HG03439 (cell line): ENCODE data around the gene BRINP2.

Experiments
- ATAC-seq: cut with Tn5 transposase; IDR thresholded peaks from one replicate; pipeline ENCODE4 v1.9.1; 2021; ENCODE audit warnings: mild to moderate bottlenecking, moderate library complexity; ENCODE audit not compliant: unreplicated experiment

The BRINP2 gene

DNA sequence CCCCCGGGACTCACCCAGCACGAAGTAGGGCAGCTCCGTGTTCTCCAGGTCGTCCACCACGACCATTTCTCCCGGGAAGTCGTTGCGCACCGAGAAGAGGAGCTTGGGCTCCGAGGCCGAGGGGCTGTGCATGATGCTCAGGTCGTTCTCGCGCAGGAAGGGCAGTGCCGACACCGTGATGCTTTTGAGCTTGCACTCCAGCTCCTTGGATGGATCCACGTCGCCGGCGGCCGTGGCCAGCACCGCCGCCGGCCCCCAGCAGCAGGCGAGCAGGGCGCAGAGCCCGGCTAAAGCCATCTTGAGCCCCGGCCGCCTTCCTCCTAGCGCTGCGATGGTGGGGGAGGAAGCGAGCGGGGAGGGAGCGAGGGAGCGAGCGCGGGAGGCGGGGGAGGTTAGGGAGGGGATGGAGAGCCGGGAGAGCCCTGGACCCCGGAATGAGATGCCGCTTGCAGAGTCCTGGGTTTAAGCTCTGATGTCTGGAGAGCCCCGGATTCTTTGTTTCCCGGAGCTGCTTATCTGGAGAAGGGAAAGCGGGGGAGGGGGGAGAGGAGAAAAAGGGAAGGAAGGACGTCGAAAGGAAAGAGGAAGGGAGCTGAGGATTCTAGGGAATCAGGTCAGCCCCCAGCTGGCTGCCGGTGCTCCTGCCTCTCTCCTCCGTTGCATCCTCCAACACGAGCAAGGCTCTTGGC is 6.2 kb upstream of the BRINP2 start, which contains the start of gene ASTN1:
ASTN1 (minus strand) TSS at position 333 of the 689 bp plus-strand sequence; CDS start at position 297, 36 bp downstream.
- no peak for ATAC-seq

DNA sequence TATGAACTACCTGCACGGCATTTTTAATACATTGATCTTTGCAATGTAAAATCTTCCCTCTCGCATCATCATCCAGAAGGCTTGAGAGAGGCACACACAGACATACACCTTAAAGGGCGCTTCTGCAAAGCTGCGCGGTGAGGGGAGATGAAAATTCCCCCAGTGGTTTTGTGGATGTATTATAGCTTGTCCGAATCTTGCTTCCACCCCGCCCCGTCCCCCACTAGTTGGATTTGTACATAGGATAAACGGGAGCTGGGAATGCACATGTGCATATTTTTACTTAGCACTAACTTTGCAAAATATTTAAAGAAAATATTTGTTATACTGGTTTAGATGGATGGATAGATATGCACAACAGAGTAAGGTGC is 5.7 kb upstream of the BRINP2 start:
- no peak for ATAC-seq

DNA sequence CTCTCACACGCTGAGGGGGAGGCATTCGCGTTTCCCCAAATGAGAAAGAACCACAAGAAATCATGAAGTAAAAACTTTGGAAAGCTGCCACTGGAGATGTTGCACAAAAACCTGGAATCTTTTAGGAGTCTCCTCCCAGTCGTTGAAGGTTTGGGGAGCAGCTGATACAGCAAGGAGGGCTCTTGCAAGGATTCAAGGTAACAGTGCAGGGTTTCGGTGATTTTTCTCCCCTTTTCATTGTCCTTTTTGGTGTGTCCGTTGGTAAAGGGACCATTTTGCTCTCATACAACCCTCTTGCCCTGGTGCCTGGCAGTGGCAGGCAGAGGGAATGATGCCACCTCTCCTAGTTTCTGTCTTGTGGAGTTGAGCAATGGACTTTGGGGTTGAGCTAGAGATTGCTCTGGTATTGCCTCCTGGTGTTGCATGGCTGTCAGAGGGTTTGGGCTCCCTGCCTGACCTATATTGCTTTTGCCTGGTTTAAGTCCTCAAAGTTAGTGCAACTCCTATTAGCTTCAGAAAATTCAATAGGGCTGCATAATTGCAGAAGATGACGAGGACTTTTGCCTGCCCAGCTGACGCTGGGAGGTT is 872 bp downstream of the BRINP2 start:
- ATAC-seq = no peak

DNA sequence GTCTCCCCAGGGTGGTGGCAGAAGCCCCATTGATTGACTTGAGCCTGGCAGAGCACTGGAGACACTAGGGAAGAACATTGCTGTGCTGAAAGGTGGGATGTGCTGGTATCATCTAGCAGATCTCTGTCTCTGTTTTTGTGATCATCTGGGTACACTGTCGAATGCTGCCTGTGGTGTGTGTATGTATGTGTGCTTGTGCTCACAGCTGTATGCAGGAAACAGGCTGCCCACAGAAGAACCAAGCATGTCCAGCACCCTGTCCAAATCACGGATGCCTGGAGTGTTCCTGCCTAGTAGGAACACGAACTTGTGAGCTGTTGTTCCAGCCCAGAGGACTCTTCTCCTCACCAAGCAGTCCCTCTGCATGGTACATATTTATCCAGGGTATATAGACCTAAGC is 1.5 kb downstream of the BRINP2 start:
- ATAC-seq = no peak

DNA sequence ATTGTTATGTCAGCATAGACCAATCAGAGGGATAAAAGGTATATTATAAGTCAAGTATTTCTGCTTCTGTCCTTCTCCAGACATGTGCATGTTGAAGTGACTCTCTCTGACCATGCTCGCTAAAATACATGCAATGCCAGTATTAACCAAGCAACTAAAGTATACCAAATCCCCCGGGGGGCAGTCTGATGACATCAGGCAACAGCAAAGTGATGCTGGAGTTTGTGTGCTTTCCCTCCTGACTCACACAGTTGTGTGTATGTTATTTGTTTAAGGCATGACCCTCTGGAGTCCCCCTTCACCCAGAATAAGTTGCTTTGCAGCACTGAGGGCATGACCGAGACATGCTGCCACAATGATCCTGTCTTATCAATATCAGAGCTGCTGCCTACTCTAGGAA is 2.1 kb downstream of the BRINP2 start:
- no peak for ATAC-seq

DNA sequence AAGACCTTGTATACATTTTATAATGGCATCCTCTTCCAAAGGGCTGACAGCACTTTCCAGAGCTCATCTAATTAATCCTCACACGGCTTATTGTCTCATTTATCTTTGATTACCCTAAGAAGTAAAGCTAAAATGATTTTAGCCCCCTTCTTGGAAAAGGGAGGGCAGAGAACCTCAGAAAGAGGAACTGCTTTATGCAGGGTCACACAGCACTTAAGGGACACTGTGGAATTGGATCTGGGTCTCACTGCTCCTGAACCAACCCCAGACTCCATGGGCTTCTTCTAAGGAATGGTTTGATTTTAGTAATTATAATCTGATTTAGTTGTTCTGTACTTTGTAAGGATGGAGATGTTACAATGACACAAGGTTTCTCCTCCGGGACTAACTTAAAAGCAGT is 3.2 kb downstream of the BRINP2 start:
- no peak for ATAC-seq

DNA sequence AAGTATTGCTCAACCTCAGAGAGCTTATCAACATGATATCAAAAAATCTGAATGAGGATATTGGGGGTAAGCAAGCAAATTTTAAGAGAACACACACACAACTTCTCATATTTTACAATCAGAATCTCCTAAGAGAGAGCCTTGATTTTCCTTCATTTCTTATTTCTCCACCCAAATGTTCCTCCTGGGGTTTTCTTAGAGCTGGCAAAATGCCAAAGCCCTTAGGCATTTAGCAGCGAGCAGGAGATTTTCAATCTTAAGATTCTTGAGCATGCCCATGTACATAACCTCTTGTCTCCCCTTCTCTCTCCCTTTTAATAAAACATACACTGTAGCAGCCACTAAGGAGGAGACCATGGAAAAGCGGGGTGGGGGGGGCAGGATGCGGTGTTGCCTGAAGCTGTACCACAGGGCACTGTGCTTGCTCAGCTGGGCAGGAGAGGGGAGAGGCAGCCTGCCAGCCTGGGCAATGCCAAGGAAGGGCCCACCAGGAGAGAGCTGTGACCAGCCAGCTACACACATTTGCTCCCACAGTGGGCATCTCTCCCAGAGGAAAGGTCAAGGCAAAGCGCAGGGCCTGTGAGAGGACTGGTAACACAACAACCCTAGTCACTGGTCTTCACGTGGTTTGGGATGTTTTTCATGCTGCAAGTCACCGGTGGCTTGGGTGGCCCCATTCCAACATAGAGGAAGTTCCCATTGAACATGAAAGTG is 4.3 kb downstream of the BRINP2 start:
- ATAC-seq = no peak

DNA sequence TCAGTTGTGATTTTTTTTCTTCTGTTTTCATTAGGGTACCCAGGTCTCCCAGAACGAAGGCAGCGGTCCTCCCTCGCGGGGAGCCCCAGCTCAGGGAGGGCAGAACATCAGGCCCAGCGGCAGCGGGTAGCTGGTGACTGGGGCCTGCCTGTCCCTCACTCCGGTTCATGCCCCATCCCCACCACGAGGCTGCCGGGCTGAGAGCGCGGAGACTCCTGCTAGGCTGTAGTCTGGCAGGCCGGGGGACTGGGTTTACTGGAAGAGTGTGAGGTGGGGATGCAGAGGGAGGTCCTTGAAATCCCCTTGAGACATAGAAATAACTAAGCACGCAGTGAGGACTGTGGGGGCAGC is 10.5 kb downstream of the BRINP2 start:
- ATAC-seq = no peak

DNA sequence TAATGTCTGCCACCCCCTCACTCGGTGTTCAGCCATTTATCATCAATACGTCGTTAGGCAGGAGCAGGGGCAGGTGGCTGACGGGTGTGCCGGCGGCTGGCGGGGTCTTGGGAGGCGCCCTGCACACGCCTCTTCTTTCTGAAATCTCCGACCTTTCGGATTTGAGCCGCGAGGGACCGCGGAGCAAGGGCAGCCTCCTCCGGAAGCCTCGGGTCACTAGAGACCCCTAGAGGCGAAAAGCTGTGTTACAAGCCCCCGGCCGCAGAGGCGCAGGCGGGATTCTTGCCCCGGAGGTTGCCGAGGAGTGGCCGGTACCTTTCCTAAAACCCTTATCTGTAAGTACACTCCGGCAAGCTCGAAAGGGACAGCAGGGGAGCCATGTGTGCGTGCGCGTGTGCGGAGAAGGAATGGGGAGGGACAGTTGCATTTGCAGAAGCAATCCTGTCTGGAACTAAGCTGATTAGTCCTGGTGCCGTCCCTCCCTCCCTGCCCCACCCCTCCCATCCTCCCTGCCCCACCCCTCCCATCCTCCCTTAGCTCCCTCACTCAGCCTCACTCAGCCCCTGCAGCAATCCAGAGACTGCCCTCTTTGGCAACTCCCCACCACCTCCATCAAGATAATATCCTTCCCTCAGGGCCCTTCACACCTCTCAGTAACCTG is 11.0 kb downstream of the BRINP2 start:
- ATAC-seq = peak; percentile 88

DNA sequence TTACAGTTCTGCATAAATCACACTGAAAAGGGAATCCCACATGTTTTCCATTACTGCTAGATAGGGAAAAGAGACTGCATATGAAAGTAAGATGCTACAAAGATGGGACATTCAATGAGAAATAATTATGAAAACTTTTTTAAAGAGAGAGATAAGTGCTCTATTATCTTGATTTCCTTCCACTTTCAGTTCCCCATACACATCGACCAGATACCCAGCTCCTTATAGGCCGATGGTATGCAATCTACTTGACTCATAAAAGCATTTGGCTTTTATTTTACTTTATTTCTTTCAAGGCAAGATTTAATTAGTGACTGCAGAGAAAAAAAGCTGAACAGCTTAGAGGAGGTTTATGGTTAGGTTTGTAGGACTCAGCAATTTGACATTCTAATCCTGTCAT is 13.1 kb downstream of the BRINP2 start:
- no peak for ATAC-seq

DNA sequence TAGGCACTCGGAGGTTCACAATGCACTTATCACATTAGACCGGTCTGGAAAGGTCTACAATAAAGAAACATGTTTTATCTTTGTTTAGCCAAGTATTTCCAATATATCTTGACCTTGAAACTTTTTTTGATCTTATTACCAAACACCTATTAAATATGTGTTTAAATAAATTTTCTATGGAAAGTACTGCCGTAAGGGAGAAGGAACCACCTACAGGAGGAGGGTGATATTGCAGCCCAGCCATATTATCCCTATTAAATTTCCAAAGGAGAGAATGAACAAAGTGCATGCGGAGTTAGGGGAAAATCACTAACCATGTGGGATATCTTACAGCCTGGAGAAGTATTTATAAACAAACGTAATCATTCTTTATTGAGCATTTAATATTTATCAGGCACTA is 14.5 kb downstream of the BRINP2 start:
- no peak for ATAC-seq

DNA sequence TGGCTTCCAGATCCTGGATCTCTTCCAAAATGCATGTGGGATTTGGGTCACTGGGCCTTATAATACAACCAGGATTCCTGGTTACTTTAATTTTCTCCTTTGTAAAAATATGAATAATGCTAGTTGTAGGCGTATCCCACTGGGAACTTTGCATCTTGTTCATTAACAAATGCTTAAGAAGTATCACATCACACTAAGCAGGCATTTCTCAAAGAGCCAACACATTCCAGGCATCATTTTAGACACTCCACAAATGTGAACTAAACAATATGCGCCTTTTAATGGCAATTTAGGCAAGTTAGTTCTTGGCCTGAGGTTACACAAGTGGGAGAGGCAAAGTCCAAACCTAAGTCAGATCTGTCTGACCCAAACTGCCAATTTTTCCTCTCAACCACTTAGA is 15.9 kb downstream of the BRINP2 start:
- ATAC-seq = no peak

DNA sequence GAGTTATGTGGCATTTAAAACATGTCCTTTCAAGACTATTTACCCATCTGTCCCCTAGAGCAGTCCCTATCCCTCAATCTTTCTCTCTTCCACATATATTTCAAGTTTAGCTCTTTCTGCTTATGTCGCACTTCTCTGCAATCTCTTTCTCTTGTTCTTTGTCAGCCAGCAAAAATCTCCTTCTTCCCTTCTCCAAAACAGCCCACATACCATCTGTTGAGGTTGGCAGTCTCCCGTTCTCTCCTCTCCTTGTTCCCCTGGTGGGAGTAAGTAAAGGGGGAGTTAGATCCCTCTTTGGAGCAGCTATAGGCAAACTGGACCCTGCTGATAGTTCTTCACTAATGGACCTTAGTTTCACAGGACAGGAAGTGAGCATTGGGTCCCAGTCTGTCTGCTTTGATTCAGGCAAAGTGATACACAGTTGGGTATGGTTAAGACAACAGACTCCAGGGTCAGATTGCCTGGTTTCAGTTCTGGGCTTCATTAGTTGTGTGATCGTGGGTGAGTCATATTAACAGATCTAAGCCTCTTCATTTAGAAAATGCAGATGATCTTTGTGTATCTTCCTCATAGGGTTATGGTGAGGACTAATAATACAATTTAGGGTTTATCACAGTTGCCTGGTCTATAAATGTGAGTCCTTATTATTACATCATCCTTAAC is 19.7 kb downstream of the BRINP2 start:
- ATAC-seq = no peak

DNA sequence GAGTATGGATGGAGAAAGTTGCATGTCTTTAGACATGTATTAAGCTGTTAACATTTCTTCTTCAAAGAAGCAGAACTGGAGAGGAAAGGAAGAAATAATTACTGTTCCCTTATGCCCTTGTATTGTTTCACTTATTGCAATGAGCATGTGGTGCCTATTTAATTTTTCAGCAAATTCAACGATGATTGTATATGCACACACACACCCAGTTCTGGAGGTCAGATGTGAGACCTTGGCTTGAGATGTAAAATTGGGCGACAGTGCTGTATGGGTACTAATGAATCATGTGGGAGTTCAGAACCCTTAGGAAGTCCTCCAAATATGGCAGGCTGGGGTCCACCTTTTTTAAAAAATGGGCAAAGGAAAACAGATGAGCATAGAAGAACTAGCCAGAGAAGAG is 27.5 kb downstream of the BRINP2 start:
- no peak for ATAC-seq

DNA sequence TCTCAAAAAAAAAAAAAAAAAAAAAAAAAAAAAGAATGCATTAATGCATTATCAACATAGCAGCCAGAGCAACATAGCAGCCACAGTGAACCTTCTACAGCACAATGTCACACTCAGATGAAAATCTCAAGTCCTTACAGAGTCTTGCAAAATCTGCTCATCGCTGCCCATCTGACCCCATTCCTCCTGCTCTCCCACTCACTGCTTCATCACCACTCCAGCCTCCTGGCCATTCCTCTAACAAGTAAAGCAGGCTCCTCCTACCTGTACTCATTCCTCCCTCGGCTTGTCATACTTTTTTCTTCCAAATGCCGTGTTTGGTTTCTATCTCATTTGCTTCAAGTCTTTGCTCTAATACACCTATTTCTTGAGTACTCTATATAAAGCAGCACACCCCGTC is 29.5 kb downstream of the BRINP2 start:
- ATAC-seq = no peak

DNA sequence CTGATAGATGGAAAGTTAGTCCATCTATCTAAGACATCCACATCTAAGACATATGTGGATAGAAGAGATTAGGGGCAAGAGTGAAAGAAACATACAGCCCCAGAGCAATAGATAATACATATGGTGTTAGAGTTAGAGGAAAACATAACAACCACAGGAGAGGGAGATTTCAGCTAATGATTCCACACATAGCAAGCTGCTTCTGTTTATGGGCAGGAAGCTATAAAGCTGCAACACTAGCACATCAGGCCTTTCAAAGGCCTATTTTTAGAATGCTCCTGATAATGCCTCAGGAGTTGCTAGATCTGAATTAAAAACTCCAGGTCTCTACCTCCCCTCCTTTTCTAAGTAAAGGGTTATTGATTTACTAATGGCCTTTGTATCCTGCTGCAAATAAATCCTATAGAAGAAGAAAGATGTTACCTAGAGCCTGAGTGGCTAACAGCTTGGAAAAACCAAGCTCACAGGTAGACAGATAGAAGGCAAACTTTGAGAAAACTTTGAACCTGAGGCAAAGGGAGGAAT is 36.1 kb downstream of the BRINP2 start:
- no peak for ATAC-seq

DNA sequence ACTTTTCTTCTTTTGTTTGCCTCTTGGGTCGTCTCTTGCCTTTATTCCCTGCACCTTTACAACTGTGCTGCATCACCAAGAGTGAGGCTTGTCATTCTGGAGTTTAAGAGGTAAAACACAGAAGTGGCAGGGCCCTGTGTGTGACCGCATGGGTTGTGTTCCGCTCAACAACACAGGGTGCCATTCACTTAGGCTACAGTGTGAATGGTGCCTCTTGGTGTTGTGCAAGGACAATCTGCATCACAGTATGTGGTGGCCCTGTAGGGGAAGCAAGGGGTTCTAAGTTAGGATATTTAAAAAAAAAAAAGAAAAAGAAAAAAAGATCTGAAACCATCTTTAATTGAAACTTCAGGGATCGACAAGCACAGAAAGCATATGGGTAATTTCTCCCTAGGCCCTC is 38.2 kb downstream of the BRINP2 start:
- no peak for ATAC-seq

DNA sequence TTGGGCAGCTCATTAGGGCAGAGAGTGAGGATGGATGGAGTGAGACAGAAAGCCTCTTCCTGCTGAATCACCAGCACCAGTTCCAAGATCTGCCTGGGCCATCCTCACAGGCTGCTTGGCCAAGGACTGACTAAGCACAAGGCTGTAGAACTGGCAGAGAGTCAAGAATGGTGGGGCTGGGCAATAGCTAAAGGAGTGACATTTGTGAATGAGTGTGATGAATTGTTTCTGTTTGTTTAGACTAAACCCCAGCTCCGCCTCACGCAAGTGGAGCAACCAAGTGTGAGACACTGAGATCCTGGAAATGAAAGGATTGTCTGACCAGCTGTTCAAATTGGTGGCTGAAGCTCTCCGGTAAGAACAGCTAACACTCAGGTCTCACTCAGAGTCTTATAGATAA is 38.6 kb downstream of the BRINP2 start:
- ATAC-seq = no peak

DNA sequence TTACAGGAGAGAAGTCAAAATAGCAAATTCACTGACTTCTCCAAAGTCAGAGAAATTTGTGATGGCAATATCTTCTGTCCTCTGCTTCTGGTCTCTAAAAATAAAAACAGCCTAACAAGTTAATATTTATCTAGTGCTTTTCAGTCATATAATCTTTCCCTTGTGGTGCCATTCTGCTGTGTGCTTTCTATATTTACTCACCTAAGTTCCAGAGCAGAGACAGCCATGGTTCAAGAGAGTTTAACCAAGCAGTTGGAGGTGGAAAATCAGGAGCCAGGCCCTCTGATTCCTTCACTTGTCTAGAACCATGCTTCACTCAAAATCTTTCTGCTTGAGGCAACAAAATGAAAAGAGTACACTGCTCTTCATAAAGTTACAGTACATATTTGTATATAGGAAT is 39.3 kb downstream of the BRINP2 start:
- ATAC-seq = no peak

DNA sequence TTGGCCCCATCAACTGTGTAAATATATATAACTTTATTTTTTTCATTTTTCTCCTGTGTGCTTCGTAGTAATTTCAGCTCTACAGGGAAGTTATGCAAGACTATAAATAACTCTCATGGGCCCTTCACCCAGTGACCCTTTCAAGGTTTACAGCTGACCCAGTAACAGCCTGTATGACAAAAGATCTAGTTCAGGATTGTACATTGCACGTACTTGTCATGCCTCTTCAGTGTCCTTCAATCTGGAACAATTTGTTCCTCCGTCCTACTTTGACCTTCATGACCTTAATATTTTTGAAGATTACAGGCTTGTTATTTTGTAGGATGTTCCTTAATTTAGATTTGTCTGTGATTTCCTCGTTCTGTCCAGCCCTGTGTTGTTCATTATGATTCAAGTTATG is 40.5 kb downstream of the BRINP2 start:
- ATAC-seq = no peak

DNA sequence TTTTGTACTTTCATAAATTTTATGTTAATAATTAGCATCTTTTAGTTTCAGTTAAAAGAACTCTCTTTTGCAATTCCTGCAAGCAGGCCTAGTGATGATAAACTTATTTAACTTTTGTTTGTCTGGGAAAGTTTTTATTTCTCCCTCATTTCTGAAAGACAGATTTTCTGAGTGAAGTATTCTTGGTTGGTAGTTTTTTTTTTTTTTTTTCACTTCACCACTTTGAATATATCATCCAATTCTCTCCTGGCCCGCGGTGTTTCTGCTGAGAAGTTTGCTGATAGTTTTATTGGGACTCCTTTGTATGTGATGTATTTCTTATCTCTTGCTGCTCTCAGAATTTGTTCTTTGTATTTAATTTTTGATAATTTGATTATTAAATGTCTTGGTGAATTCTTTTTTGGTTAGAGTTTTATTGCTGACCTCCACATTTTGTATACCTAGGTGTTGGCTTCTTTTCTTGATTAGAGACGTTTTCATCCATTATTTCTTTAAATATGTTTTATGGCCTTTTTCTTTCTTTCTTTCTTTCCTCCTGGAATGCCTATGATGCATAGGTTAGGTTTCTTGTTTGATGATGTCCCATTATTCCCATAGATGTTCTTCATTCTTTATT is 45.9 kb downstream of the BRINP2 start:
- no peak for ATAC-seq
